ENCODE measurements around the gene CEBPZOS.

- TF ChIP-seq YY1 (IDR thresholded peaks at IDR 0.05; ENCODE audit: borderline replicate concordance in 1 of 3, control insufficient read depth in 1 of 3, extremely low read depth in 1 of 3, insufficient read depth in 3 of 3, insufficient read length in 1 of 3, insufficient replicate concordance in 2 of 3, low read depth in 1 of 3, low read length in 2 of 3) (no peak), NR0B1 (IDR thresholded peaks at IDR 0.05; ENCODE audit: partially characterized antibody) (no peak), ZNF23 (CRISPR knock-in tag; IDR thresholded peaks at IDR 0.05) (no peak), TOE1 (IDR thresholded peaks at IDR 0.05; ENCODE audit: borderline replicate concordance) (no peak), TOE1 (CRISPR knock-in tag; IDR thresholded peaks at IDR 0.05; ENCODE audit: borderline replicate concordance, low read depth) (no peak), RBM14 (IDR thresholded peaks at IDR 0.05; ENCODE audit: borderline replicate concordance, insufficient read depth, low read depth, low read length) (no peak), ZNF449 (CRISPR knock-in tag; IDR thresholded peaks at IDR 0.05) (no peak), EP400 (IDR thresholded peaks at IDR 0.05) (no peak), TAF15 (IDR thresholded peaks at IDR 0.05; ENCODE audit: low read depth, low read length) (no peak), SREBF1 (IDR thresholded peaks at IDR 0.05; ENCODE audit: borderline replicate concordance, low read depth, low read length) (no peak), ZFPM2 (CRISPR knock-in tag; IDR thresholded peaks at IDR 0.05) (no peak), ZEB2 (IDR thresholded peaks at IDR 0.05) (no peak), KLF16 (IDR thresholded peaks at IDR 0.05) (no peak), CTCF (IDR thresholded peaks at IDR 0.05 in 2 of 3, conservative IDR thresholded peaks at IDR 0.05 in 1 of 3; ENCODE audit: insufficient read depth in 2 of 3, low read depth in 1 of 3, low read length in 3 of 3) (no peak), USF2 (CRISPR knock-in tag; IDR thresholded peaks at IDR 0.05) (no peak)
Observed at GRCh38 chr2:37167636-37168180, 28.6 kb upstream of the CEBPZOS start.
